ENCODE measurements around the gene C5orf46.

C5orf46 gene

GRCh38 chr5:147857302-147858129 is 48.8 kb downstream of the C5orf46 start:
- DNase-seq, result peak in 1 of 2 experiments; percentile 0

GRCh38 chr5:147856801-147857200 is 49.5 kb downstream of the C5orf46 start:
- DNase-seq, result no peak

GRCh38 chr5:147855774-147856069 is 50.6 kb downstream of the C5orf46 start:
- no peak for DNase-seq

- no peak for DNase-seq
These were observed 51.2 kb downstream of the C5orf46 start for GRCh38 chr5:147854894-147855773.

- DNase-seq, result no peak
These were observed 52.0 kb downstream of the C5orf46 start for GRCh38 chr5:147854331-147854730.

GRCh38 chr5:147853372-147853987 is 52.9 kb downstream of the C5orf46 start:
- DNase-seq, result no peak

- DNase-seq, result no peak
These were observed 54.0 kb downstream of the C5orf46 start for GRCh38 chr5:147852365-147852764.

GRCh38 chr5:147851578-147851977 is 54.8 kb downstream of the C5orf46 start:
- no peak for DNase-seq

- DNase-seq, result no peak
These were observed 57.1 kb downstream of the C5orf46 start for GRCh38 chr5:147849226-147849625.

- DNase-seq, result no peak
These were observed 60.7 kb downstream of the C5orf46 start for GRCh38 chr5:147845618-147846017.

GRCh38 chr5:147844846-147845245 is 61.5 kb downstream of the C5orf46 start:
- DNase-seq, result no peak

GRCh38 chr5:147842869-147843268 is 63.5 kb downstream of the C5orf46 start:
- no peak for DNase-seq
